AG10803 (cell line): ENCODE measurements around the gene HCRTR2.
A peak's percentile ranks its signal among the peaks of the same experiment; 100 is the strongest.
"Not testable (repeated sequence)": the region's sequence is repeated elsewhere in the genome, so short reads cannot be mapped to it uniquely, and the experiment has no call there.

ENCODE experiments used
- DNase-seq: peaks from one replicate; pipeline ENCODE4 v3.0.0; 2010; ENCODE audit warnings: low read depth
- H3K4me3 ChIP-seq: 2 replicates; pipeline ENCODE4 v1.5.1; 2011; ENCODE audit warnings: mild to moderate bottlenecking, low read length, control low read depth
- TF ChIP-seq, protein P1 (sequence below): conservative IDR thresholded peaks from 2 replicates; pipeline ENCODE4 v1.5.1; 2011; ENCODE audit warnings: mild to moderate bottlenecking, low read length, control low read depth, inconsistent platforms

The HCRTR2 gene

DNA sequence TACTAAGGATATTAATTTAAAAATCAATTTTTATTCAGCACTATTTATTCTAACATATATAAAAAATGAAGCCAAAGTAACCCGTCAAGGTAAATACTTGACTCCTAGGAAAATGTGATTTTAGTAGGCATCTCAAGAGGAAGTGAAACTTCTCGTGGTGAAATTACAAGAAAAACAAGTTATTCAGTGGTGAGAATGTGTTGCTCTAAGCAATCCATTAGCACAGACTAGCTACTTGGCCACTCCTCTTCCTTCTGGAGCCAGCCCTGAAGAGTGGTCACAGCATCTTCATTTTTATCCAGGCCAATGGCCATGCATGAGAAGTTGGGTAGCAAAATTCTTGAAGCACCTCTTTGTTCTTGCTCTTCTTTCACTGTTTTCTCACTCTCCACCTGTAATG lies 112.5 kb downstream of the HCRTR2 start:
- no peak overlapping the region for H3K4me3 ChIP-seq
- no peak for DNase-seq
- TF ChIP-seq, protein P1, sequence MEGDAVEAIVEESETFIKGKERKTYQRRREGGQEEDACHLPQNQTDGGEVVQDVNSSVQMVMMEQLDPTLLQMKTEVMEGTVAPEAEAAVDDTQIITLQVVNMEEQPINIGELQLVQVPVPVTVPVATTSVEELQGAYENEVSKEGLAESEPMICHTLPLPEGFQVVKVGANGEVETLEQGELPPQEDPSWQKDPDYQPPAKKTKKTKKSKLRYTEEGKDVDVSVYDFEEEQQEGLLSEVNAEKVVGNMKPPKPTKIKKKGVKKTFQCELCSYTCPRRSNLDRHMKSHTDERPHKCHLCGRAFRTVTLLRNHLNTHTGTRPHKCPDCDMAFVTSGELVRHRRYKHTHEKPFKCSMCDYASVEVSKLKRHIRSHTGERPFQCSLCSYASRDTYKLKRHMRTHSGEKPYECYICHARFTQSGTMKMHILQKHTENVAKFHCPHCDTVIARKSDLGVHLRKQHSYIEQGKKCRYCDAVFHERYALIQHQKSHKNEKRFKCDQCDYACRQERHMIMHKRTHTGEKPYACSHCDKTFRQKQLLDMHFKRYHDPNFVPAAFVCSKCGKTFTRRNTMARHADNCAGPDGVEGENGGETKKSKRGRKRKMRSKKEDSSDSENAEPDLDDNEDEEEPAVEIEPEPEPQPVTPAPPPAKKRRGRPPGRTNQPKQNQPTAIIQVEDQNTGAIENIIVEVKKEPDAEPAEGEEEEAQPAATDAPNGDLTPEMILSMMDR: no peak

DNA sequence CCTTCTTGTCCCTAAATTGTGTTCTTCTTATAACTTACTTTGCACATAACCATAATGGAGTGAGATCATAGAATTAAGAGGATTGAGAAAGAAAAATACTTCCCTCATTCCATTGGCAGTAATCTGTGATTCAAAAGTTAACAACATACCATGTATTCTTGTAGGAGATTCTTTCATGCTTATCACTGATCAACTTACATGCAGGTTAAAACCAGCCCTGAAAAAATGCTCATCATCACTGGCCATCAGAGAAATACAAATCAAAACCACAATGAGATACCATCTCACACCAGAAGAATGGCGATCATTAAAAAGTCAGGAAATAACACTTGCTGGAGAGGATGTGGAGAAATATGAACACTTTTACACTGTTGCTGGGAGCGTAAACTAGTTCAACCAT lies 116.4 kb downstream of the HCRTR2 start:
- TF ChIP-seq, protein P1: no peak
- H3K4me3 ChIP-seq: no peak overlapping the region
- DNase-seq: no peak

DNA sequence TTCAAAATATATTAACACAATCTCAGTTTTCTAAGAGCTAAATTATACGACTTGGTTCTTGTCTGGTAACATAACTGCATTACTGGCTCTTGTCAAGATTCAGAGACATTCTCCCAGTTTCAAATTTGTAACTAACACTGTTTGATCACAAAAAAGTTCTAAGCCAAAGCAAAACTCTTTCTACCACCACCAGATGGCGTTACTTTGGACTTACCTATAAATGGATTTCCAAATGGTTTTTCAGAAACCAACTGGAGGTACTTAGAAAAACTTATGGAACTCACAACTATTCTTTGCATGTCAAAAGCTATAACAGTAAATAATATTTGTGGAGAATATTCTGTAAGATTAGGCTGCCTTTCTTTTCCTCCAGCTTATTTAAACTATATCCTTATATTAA lies 118.8 kb downstream of the HCRTR2 start:
- H3K4me3 ChIP-seq: no peak overlapping the region
- DNase-seq: no peak
- TF ChIP-seq, protein P1: peak; percentile 24

DNA sequence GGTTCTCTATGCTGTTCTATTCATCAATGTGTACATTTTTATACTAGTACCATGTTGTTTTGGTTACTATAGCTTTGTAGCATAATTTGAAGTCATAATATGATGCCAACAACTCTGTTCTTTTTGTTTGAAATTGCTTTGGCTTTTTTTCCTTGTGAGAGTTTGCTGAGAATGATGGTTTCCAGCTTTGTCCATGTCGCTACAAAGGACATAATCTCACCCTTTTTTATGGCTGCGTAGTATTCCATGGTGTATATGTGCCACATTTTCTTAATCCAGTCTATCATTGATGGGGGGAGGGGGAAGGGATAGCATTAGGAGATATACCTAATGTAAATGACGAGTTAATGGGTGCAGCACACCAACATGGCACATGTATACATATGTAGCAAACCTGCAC lies 122.9 kb downstream of the HCRTR2 start:
- DNase-seq, H3K4me3 ChIP-seq: not testable (repeated sequence)

DNA sequence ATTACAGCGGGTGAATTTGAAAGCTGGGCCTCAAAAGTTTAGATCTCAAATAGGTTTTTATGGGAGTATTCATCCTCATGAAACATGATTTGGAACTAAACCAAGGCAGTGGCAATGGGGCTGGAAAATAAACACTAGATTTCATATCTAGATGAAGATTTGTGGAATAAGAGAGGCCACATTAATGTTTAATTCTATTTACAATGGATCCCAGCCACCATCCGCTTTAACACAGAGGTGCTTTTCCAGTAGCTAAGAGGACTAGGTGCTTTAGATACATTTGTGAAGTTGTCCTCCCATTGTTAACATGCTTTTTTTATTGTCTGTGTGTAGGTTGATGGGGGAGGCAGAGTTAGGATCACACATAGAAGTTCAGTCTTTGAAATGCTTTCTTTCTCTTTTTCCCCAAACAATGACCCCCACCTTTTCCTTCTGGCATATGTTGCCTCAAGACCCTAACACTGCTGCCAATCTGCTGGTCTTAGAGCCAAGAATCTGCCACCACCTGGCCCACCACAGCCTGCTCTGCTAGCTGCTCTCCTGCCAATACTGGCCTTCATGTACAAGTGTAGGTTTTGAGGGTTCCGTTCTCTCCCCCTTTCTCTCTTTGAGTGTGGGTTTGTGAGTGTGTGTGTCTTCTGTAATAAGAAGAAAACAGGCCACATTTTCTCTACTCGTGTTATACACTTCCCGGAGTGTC lies 125.1 kb downstream of the HCRTR2 start:
- DNase-seq: no peak
- TF ChIP-seq, protein P1: no peak
- no peak overlapping the region for H3K4me3 ChIP-seq

DNA sequence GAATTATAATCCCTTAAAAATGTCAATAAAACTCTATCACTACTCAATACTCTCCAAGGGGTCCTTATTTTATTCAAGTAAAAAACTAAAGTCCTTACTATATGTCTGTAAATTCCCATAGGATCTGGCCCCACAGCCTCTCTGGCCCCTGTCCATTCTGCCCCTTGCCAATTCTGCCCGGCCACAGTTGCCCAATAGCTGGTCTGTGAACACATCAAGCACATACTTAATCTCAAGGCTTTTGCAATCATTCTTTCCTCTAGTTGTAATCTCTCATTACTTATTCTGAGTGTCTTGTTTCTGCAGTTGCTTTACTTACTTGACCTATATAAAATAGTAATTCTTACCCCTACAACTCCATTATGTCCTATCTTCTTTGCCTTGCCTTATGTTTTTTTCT lies 130.4 kb downstream of the HCRTR2 start:
- TF ChIP-seq, protein P1: no peak
- no peak overlapping the region for H3K4me3 ChIP-seq
- no peak for DNase-seq

DNA sequence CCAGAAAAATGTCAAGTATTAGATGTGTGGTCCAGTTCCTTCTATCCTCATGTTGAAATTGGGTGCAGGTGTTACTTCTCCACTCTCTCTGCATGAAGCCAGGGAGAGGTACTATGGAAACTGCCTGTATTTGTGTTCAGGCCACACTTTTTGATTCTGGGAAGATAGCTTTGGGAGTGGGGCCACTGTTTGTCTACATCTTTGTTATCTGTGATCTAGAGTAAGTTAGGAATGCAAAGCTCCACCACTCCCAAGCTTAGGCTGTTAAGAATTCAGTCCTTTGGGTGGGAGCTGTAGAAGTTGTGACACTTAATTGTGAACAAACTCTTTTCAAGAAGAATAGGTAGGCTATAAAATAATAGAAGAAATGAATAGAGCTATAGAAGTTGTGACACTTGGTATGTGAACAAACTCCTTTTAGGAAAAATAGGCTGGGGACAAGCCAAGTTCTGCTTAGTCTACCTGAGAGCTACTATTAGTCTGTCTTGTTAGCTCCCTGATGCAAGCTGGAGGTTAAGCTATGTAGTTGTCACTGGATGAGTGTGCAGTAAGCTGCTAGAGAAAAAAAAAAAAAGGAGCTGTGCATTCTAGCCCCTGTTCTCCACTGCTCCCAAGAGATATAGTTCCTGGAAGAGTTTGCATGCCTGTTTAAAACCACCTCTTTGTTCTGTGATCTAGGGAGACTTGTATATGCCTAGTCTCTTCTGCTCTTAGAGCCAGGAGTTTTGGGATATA lies 145.8 kb downstream of the HCRTR2 start:
- TF ChIP-seq, protein P1: no peak
- no peak for DNase-seq
- H3K4me3 ChIP-seq: no peak overlapping the region
